Esophagus squamous epithelium (tissue), 5 donors: ENCODE data around the gene ZMIZ1. TPM values are rescaled to one million over a fixed set of nuclear protein-coding genes. Genes with fewer than 3 reads are reported as not detected.

ENCODE experiments used
- DNase-seq: peaks from one replicate; lab custom pipeline; 2025; lab: John Stamatoyannopoulos, UW
- H3K27ac ChIP-seq, 4 donors: fragments of 200-600 bp; sonication (generic); one replicate each; pipeline ENCODE4 v1.5.1; 2016 to 2019; ENCODE audit warnings: mild to moderate bottlenecking in 1 of 4
- H3K27me3 ChIP-seq, 4 donors: fragments of 200-600 bp; sonication (generic); 1 replicate in 3 of 4; 2 replicates in 1 of 4; pipeline versions ENCODE4 v1.5.1 to v1.6.0; 2017 to 2021; ENCODE audit warnings: antibody characterized with exemption in 1 of 4
- H3K36me3 ChIP-seq, 3 donors: fragments of 200-600 bp; sonication (generic); one replicate each; pipeline ENCODE4 v1.5.1; 2016 to 2019
- H3K4me1 ChIP-seq, 3 donors: fragments of 200-600 bp; sonication (generic); one replicate each; pipeline ENCODE4 v1.5.1; 2017 to 2019
- H3K4me3 ChIP-seq, 4 donors: fragments of 200-600 bp; sonication (generic); 1 replicate in 3 of 4; 2 replicates in 1 of 4; pipeline ENCODE4 v1.5.1; 2016 to 2019; ENCODE audit warnings: mild to moderate bottlenecking in 2 of 4, moderate library complexity in 1 of 4
- H3K9me3 ChIP-seq, 3 donors: fragments of 200-600 bp; sonication (generic); one replicate each; pipeline ENCODE4 v1.5.1; 2016 to 2019
- POLR2A ChIP-seq, 4 donors: fragments of 450-650 bp; IDR thresholded peaks; one replicate each; pipeline ENCODE4 v1.6.1; 2017; ENCODE audit warnings: antibody characterized with exemption in 4 of 4, mild to moderate bottlenecking in 4 of 4, moderate library complexity in 3 of 4
- WGBS, 2 donors: methylation state at CpG; one replicate each; pipeline ENCODE4 v1.1.5; 2018; 5-methylcytosine and 5-hydroxymethylcytosine counted together
- intact Hi-C: fragments of 100-400 bp; cut with DNase I; formaldehyde crosslinking; loops from one replicate; pipeline ENCODE4 v1.15.0; 2022
- total RNA-seq, 4 donors: library from RNA; depleted of rRNA; stranded (reverse); fragments of >200 nt; gene quantifications; one replicate each; pipeline ENCODE4 v1.1.0, GENCODE V29; 2016
- TF ChIP-seq, protein P1 (sequence below), 6 experiments: fragments of 450-650 bp in 4 of 6; fragments of 200-600 bp in 2 of 6; sonication (generic) in 2 of 6; IDR thresholded peaks; one replicate each; pipeline ENCODE4 v1.5.1; 2016 to 2019; ENCODE audit warnings: antibody characterized with exemption in 6 of 6, mild to moderate bottlenecking in 4 of 6, moderate library complexity in 4 of 6
- donor health status: DM: yes; HTN: yes; CAD: no.

Gene ZMIZ1
- total RNA-seq, 4 donors from 2014 or later = 28.2 to 79.5 (median 40.4) TPM

DNA sequence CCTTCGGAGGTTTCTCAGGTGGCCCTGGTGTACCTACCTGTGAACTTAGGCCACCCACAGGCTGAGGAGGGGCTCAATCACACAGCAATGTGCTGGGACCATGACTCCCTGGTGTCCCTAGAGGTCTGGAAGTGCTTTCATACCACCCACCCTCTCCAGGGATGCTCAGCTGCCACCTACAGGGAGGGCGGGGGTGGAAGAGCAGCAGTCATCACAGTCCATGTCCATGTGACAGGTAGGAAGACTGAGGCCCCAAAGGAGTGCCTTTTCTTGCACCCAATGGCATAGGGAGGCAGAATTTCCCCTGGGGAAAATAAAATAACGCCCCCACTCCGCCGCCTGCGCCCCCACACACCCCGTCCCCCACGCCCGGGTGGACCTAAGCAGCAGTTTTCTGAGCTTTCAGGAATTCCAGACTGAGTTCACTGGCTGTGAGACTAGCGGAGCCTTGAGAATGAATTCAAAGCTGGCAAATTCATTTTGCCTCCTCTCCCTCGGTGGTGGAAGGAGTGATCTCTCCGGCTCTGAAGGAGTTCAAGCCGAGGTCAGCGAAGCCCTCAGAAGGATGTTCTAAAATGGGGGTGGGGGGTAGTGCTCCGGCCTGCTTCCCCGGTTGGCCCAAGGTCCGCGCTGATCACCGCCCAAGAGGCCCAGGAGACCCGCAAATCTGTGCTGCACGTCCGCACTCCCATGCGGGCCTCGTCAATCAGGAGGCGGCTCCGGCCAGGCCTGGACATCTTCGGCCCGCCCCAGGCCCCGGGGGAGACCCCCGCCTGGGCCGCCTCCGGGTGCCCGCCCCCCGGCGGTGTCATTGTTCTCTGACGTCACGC lies 2.1 kb upstream of the ZMIZ1 start:
- TF ChIP-seq POLR2A (IDR thresholded peaks at IDR 0.05) = no peak
- TF ChIP-seq, protein P1, sequence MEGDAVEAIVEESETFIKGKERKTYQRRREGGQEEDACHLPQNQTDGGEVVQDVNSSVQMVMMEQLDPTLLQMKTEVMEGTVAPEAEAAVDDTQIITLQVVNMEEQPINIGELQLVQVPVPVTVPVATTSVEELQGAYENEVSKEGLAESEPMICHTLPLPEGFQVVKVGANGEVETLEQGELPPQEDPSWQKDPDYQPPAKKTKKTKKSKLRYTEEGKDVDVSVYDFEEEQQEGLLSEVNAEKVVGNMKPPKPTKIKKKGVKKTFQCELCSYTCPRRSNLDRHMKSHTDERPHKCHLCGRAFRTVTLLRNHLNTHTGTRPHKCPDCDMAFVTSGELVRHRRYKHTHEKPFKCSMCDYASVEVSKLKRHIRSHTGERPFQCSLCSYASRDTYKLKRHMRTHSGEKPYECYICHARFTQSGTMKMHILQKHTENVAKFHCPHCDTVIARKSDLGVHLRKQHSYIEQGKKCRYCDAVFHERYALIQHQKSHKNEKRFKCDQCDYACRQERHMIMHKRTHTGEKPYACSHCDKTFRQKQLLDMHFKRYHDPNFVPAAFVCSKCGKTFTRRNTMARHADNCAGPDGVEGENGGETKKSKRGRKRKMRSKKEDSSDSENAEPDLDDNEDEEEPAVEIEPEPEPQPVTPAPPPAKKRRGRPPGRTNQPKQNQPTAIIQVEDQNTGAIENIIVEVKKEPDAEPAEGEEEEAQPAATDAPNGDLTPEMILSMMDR (IDR thresholded peaks at IDR 0.05) = peak in 2 of 6 experiments; percentile 13 to 24
- intact Hi-C loops = loop anchor here (5.0 kb wide), 2 partner anchors 94 to 131 kb away; no protein-coding TSS in a partner anchor
- no peaks in the 10 kb centered on the region for H3K27me3 ChIP-seq
- no peaks in the 10 kb centered on the region for H3K9me3 ChIP-seq
- H3K27ac ChIP-seq = peak overlapping the region; percentile 97 to 100 (median 98)
- no peaks in the 10 kb centered on the region for H3K36me3 ChIP-seq
- DNase-seq = no peak
- peaks cover 12 to 32% (median 19%) of the 10 kb centered on the region in 3 donors for H3K4me1 ChIP-seq
- peak overlapping the region; percentile 84 to 96 (median 86) for H3K4me3 ChIP-seq
- 0 to 100% methylated on average over 1 to 3 of the region's 37 CpGs for WGBS, 2 donors

DNA sequence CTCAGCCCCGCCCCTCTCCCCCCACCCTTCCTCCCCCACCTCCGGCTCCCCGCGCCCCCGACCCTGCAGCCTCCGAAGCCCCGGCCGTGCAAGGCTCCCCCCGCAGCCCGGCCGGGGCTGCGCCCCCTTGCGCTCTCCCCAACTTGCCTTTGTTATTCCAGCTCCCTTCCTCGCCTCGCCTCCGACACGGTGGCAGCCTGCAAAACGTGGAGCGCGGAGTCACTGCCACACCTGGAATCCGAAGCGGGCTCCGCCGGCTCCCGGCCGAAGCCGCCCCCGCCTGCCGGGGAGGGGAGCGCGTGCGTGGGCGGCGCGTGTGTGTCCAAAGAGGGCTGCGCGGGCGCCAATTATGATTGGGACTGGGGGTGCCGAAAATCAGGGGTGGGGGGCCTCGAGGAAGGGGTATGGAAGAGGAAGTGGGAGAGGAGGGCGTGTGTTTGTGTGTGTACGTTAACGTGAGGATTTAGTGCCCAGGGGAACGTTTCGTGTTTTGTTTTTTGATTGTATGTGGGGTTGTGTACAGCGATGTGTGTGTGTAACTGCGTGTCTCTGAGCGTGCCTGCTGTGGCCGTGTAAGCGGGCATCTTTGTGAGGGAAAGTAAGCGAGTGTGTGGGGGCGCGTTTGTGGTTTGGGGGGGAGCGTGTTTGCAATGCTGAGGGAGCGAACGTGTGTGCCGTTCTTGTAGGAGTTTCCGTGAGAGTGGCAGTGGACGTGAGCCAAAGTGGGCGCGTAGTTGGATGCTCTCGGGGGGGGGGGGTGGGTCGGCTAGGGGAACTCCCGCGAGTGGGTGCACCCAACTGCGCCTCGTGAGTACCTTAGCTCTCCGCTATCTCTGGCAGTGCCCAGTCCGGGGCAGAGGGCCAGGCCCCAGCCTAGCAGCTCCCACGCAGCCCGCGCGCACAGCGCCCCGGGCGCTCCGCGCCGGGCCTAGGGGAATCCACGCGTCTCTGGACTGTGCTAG lies 1.2 kb upstream of the ZMIZ1 start:
- intact Hi-C loops = loop anchor here (5.0 kb wide), 2 partner anchors 95 to 130 kb away; no protein-coding TSS in a partner anchor
- no peaks in the 10 kb centered on the region for H3K9me3 ChIP-seq
- H3K4me1 ChIP-seq = peaks cover 21 to 41% (median 25%) of the 10 kb centered on the region in 3 donors
- TF ChIP-seq POLR2A (IDR thresholded peaks at IDR 0.05) = peak in 1 of 4 donors; percentile 60
- TF ChIP-seq, protein P1 (IDR thresholded peaks at IDR 0.05) = peak in 2 of 6 experiments; percentile 13 to 17
- 1 to 4% methylated on average over 14 to 21 of the region's 81 CpGs for WGBS, 2 donors
- H3K36me3 ChIP-seq = no peaks in the 10 kb centered on the region
- no peaks in the 10 kb centered on the region for H3K27me3 ChIP-seq
- DNase-seq = peak; percentile 33
- peak overlapping the region; percentile 97 to 100 (median 98) for H3K27ac ChIP-seq
- H3K4me3 ChIP-seq = peak overlapping the region; percentile 84 to 96 (median 86)

DNA sequence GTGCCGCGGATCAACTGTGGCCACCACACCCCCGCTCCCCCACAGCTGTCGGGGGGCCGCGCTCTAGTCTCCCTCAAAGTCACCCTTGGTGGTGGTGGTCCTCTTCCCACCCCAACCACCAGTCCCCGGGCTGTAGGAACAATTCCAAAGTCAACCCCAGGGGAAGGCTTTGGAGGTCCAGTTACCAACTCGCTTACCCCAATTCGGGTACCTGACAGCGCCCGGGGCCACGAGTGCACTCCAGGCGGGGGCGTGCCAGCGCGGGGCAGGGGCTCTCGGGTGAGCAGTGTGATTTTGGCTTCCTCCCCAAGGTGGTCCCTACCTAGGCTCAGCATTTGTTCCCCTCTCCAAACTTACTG lies 584 bp upstream of the ZMIZ1 start:
- Histone ChIP-seq H3K27me3 (no peaks in the 10 kb centered on the region), H3K27ac (peak overlapping the region; percentile 97 to 100 (median 98)), H3K36me3 (no peaks in the 10 kb centered on the region), H3K9me3 (no peaks in the 10 kb centered on the region), H3K4me3 (peak overlapping the region; percentile 84 to 96 (median 86)), H3K4me1 (peaks cover 27 to 48% (median 32%) of the 10 kb centered on the region in 3 donors)
- WGBS, 2 donors = 0 to 3% methylated on average over 3 to 8 of the region's 17 CpGs
- intact Hi-C loops = loop anchor here (5.0 kb wide), 2 partner anchors 96 to 129 kb away; no protein-coding TSS in a partner anchor
- TF ChIP-seq POLR2A (IDR thresholded peaks at IDR 0.05) = no peak
- TF ChIP-seq, protein P1 (IDR thresholded peaks at IDR 0.05) = no peak
- DNase-seq = no peak

DNA sequence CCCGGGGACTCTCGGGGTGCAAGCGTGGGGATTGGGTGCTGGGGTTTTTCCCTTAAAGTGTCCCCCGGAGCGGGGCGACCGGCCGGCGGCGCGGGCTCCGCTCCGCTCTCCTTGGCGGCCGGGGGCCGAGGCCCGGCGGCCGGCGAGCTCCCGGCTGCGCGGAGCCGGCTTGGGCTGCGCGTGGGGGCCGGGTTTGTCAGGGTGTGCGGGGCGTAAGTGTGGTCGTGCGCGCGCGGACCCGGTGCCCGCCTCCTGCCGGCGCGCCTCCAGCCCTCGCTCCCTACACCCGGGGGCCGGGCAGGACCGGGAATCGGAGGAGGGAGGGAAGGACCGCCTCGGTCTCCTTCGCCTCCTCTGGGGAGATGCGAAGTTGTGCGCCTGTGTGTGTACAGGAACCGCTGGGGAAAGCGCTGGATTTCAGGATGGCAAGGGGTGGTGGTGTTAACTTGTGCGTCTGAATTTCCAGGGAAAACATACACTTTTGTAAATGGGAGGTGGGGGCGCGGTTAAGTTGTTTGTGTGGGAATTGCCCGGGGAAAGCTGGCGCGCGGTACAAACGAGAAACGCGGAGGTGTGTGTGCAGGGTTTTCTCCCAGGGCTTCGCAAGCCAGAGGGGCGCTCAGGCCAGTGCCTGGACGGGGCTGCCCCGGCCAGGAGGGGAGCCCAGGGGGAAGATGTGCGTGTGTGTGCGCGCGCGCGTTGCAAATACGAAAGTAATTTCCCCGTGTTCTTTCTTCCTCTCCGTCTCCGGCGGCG lies 737 bp downstream of the ZMIZ1 start:
- Histone ChIP-seq H3K9me3 (no peaks in the 10 kb centered on the region), H3K27me3 (no peaks in the 10 kb centered on the region), H3K27ac (peak overlapping the region; percentile 97 to 100 (median 98)), H3K36me3 (no peaks in the 10 kb centered on the region), H3K4me1 (peaks cover 40 to 61% (median 45%) of the 10 kb centered on the region in 3 donors), H3K4me3 (peak overlapping the region; percentile 84 to 96 (median 86))
- DNase-seq = no peak
- WGBS, 2 donors = 0 to 1% methylated on average over 9 to 20 of the region's 77 CpGs
- TF ChIP-seq POLR2A (IDR thresholded peaks at IDR 0.05) = peak in 1 of 4 donors; percentile 16
- TF ChIP-seq, protein P1 (IDR thresholded peaks at IDR 0.05) = peak in 2 of 6 experiments; percentile 4 to 21
- intact Hi-C loops = loop anchor here (5.0 kb wide), 2 partner anchors 97 to 128 kb away; no protein-coding TSS in a partner anchor
